ENCODE results near the gene ASPRV1. TPM values are rescaled to one million over a fixed set of nuclear protein-coding genes. Genes with fewer than 3 reads are reported as not detected.

Gene ASPRV1
- total and polyA plus RNA-seq, 10 donors = 1.2 to 5.3 (median 3.5) TPM

GRCh38 chr2:69988086-69988635 lies 26.7 kb upstream of the ASPRV1 start:
- intact Hi-C loops (cut with DNase I; ENCODE audit: low total_unique reads) = no loop called here
- peak overlapping the region in 1 of 8 donors; percentile 90 for H3K27ac ChIP-seq
- no peaks in the 10 kb centered on the region for H3K27me3 ChIP-seq (replicated peaks in 1 of 7)
- peaks cover 0 to 18% (median 3%) of the 10 kb centered on the region in 6 donors for H3K4me1 ChIP-seq
- H3K36me3 ChIP-seq = peaks cover 0 to 15% (median 0%) of the 10 kb centered on the region in 6 donors
- no peak for TF ChIP-seq CTCF (IDR thresholded peaks at IDR 0.05 in 8 of 11, conservative IDR thresholded peaks at IDR 0.05 in 3 of 11)
- no peak for TF ChIP-seq POLR2AphosphoS5 (IDR thresholded peaks at IDR 0.05)
- TF ChIP-seq POLR2A (IDR thresholded peaks at IDR 0.05) = no peak
- H3K9me3 ChIP-seq = no peaks in the 10 kb centered on the region
- 91 to 97% (median 93%) methylated on average over 5 of the region's 5 CpGs for WGBS, 5 donors
- DNase-seq = no peak
- no peak overlapping the region for H3K4me3 ChIP-seq

- TF ChIP-seq POLR2A (IDR thresholded peaks at IDR 0.05) (no peak), CTCF (IDR thresholded peaks at IDR 0.05 in 8 of 11, conservative IDR thresholded peaks at IDR 0.05 in 3 of 11) (no peak), POLR2AphosphoS5 (IDR thresholded peaks at IDR 0.05) (no peak)
- intact Hi-C loops (cut with DNase I; ENCODE audit: low total_unique reads) = no loop called here
- peak; percentile 51 for DNase-seq
- H3K36me3 ChIP-seq = no peaks in the 10 kb centered on the region
- H3K9me3 ChIP-seq = no peaks in the 10 kb centered on the region
- H3K27ac ChIP-seq = peak overlapping the region in 4 of 8 donors; percentile 55 to 90 (median 82)
- WGBS, 5 donors = 77 to 94% (median 89%) methylated on average over 2 to 4 of the region's 4 CpGs
- H3K4me3 ChIP-seq = no peak overlapping the region
- peaks cover 0 to 22% (median 3%) of the 10 kb centered on the region in 6 donors for H3K4me1 ChIP-seq
- H3K27me3 ChIP-seq (replicated peaks in 1 of 7) = no peaks in the 10 kb centered on the region
Measured at GRCh38 chr2:69986691-69987090, 25.3 kb upstream of the ASPRV1 start.

GRCh38 chr2:69985688-69986087 lies 24.3 kb upstream of the ASPRV1 start:
- DNase-seq = peak; percentile 83
- no peaks in the 10 kb centered on the region for H3K9me3 ChIP-seq
- peak overlapping the region in 7 of 8 donors; percentile 55 to 90 (median 76) for H3K27ac ChIP-seq
- WGBS, 5 donors = 51 to 80% (median 65%) methylated on average over 10 of the region's 10 CpGs
- peaks cover 0 to 22% (median 3%) of the 10 kb centered on the region in 6 donors for H3K4me1 ChIP-seq
- H3K36me3 ChIP-seq = no peaks in the 10 kb centered on the region
- H3K27me3 ChIP-seq (replicated peaks in 1 of 7) = no peaks in the 10 kb centered on the region
- TF ChIP-seq POLR2A (IDR thresholded peaks at IDR 0.05) (no peak), CTCF (IDR thresholded peaks at IDR 0.05 in 8 of 11, conservative IDR thresholded peaks at IDR 0.05 in 3 of 11) (peak in 5 of 11 experiments; percentile 23 to 72 (median 41)), POLR2AphosphoS5 (IDR thresholded peaks at IDR 0.05) (peak in 1 of 3 donors; percentile 88)
- peak overlapping the region in 1 of 8 donors; percentile 53 for H3K4me3 ChIP-seq
- intact Hi-C loops (cut with DNase I; ENCODE audit: low total_unique reads) = no loop called here

GRCh38 chr2:69985216-69985615 lies 23.8 kb upstream of the ASPRV1 start:
- Histone ChIP-seq H3K27ac (peak overlapping the region in 7 of 8 donors; percentile 55 to 90 (median 76)), H3K36me3 (no peaks in the 10 kb centered on the region), H3K27me3 (replicated peaks in 1 of 7) (no peaks in the 10 kb centered on the region), H3K4me1 (peaks cover 0 to 22% (median 3%) of the 10 kb centered on the region in 6 donors), H3K4me3 (peak overlapping the region in 1 of 8 donors; percentile 53), H3K9me3 (no peaks in the 10 kb centered on the region)
- DNase-seq = peak; percentile 19
- no peak for TF ChIP-seq POLR2AphosphoS5 (IDR thresholded peaks at IDR 0.05)
- TF ChIP-seq CTCF (IDR thresholded peaks at IDR 0.05 in 8 of 11, conservative IDR thresholded peaks at IDR 0.05 in 3 of 11) = no peak
- intact Hi-C loops (cut with DNase I; ENCODE audit: low total_unique reads) = no loop called here
- 68 to 93% (median 80%) methylated on average over 3 of the region's 3 CpGs for WGBS, 5 donors

Data from spleen (tissue), 11 donors.